Gastroesophageal sphincter (tissue), 4 donors: ENCODE measurements around the gene ALDH16A1. TPM values are rescaled to one million over a fixed set of nuclear protein-coding genes. Genes with fewer than 3 reads are reported as not detected.

Source experiments
- ATAC-seq: fragments of 150-250 bp; one replicate; pipeline ENCODE4 v1.9.1; 2016; ENCODE audit warnings: mild to moderate bottlenecking, moderate library complexity
- H3K27ac ChIP-seq, 4 donors: fragments of 200-600 bp; sonication (generic) in 3 of 4; 1 replicate in 3 of 4; 2 replicates in 1 of 4; pipeline ENCODE4 v1.5.1; 2016 to 2019
- H3K27me3 ChIP-seq: fragments of 200-600 bp; sonication (generic); one replicate; pipeline ENCODE4 v1.5.1; 2019
- H3K36me3 ChIP-seq, 2 donors: fragments of 200-600 bp; sonication (generic); one replicate each; pipeline ENCODE4 v1.5.1; 2019; ENCODE audit warnings: control low read depth in 1 of 2
- H3K4me1 ChIP-seq, 3 donors: fragments of 200-600 bp; sonication (generic); 1 replicate in 2 of 3; 2 replicates in 1 of 3; pipeline ENCODE4 v1.5.1; 2016 to 2019; ENCODE audit warnings: control low read depth in 2 of 3
- H3K4me3 ChIP-seq, 2 donors: fragments of 200-600 bp; sonication (generic); one replicate each; pipeline ENCODE4 v1.5.1; 2019; ENCODE audit warnings: mild to moderate bottlenecking in 1 of 2, moderate library complexity in 1 of 2
- H3K9me3 ChIP-seq, 3 donors: fragments of 200-600 bp; sonication (generic); one replicate each; pipeline ENCODE4 v1.5.1; 2017 to 2019; ENCODE audit warnings: control low read depth in 2 of 3
- CTCF ChIP-seq, 4 experiments: fragments of 200-600 bp in 2 of 4; fragments of 450-650 bp in 2 of 4; sonication (generic) in 1 of 4; IDR thresholded peaks; one replicate each; pipeline ENCODE4 v1.5.1; 2017 to 2019; ENCODE audit warnings: antibody characterized with exemption in 4 of 4, mild to moderate bottlenecking in 2 of 4, moderate library complexity in 2 of 4
- EP300 ChIP-seq: sonication (generic); formaldehyde crosslinking; IDR thresholded peaks from one replicate; pipeline ENCODE4 v1.6.1; 2017; ENCODE audit warnings: antibody characterized with exemption, mild to moderate bottlenecking
- POLR2A ChIP-seq, 2 donors: fragments of 450-650 bp; IDR thresholded peaks; one replicate each; pipeline ENCODE4 v1.6.1; 2017; ENCODE audit warnings: antibody characterized with exemption in 2 of 2, mild to moderate bottlenecking in 2 of 2, moderate library complexity in 1 of 2
- POLR2AphosphoS5 ChIP-seq: sonication (generic); formaldehyde crosslinking; IDR thresholded peaks from one replicate; pipeline ENCODE4 v1.6.1; 2017; ENCODE audit warnings: antibody characterized with exemption
- WGBS, 2 donors: methylation state at CpG; one replicate each; pipeline ENCODE4 v1.1.5; 2018; ENCODE audit warnings: low coverage in 1 of 2; 5-methylcytosine and 5-hydroxymethylcytosine counted together
- total RNA-seq, 4 donors: library from RNA; depleted of rRNA; stranded (reverse); fragments of >200 nt; gene quantifications; one replicate each; pipeline ENCODE4 v1.1.0, GENCODE V29; 2016

ALDH16A1 gene
- total RNA-seq, 4 donors from 2014 or later = 11.8 to 34.4 (median 22.2) TPM

- TF ChIP-seq POLR2A (IDR thresholded peaks at IDR 0.05) (no peak), CTCF (IDR thresholded peaks at IDR 0.05) (no peak), EP300 (no peak), POLR2AphosphoS5 (no peak)
- Histone ChIP-seq H3K36me3 (no peaks in the 10 kb centered on the region), H3K27ac (no peak overlapping the region), H3K4me1 (no peaks in the 10 kb centered on the region), H3K4me3 (no peak overlapping the region), H3K9me3 (no peaks in the 10 kb centered on the region), H3K27me3 (peaks cover 67% of the 10 kb centered on the region)
- WGBS, 2 donors = 88 to 90% methylated on average over 2 to 3 of the region's 3 CpGs
- no peak for ATAC-seq
Observed at GRCh38 chr19:49414256-49414655, 38.8 kb upstream of the ALDH16A1 start.

- no peak overlapping the region for H3K4me3 ChIP-seq
- peaks cover 71% of the 10 kb centered on the region for H3K27me3 ChIP-seq
- no peak for ATAC-seq
- H3K36me3 ChIP-seq = no peaks in the 10 kb centered on the region
- no peak overlapping the region for H3K27ac ChIP-seq
- H3K9me3 ChIP-seq = no peaks in the 10 kb centered on the region
- 80% methylated on average over 1 of the region's 15 CpGs; no CpG with 5 or more reads in 1 of the 2 donors for WGBS, 2 donors
- TF ChIP-seq CTCF (IDR thresholded peaks at IDR 0.05) = no peak
- TF ChIP-seq EP300 = no peak
- no peak for TF ChIP-seq POLR2AphosphoS5
- no peak for TF ChIP-seq POLR2A (IDR thresholded peaks at IDR 0.05)
- H3K4me1 ChIP-seq = no peaks in the 10 kb centered on the region
Observed at GRCh38 chr19:49415102-49415809, 37.8 kb upstream of the ALDH16A1 start.

GRCh38 chr19:49415810-49416200 lies 37.2 kb upstream of the ALDH16A1 start:
- H3K36me3 ChIP-seq = no peaks in the 10 kb centered on the region
- H3K4me1 ChIP-seq = peaks cover 0 to 3% (median 0%) of the 10 kb centered on the region in 3 donors
- no peak overlapping the region for H3K27ac ChIP-seq
- no peak overlapping the region for H3K4me3 ChIP-seq
- WGBS, 2 donors = 71 to 83% methylated on average over 1 to 2 of the region's 2 CpGs
- H3K9me3 ChIP-seq = no peaks in the 10 kb centered on the region
- TF ChIP-seq CTCF (IDR thresholded peaks at IDR 0.05) (no peak), POLR2AphosphoS5 (no peak), POLR2A (IDR thresholded peaks at IDR 0.05) (no peak), EP300 (no peak)
- no peak for ATAC-seq
- peaks cover 77% of the 10 kb centered on the region for H3K27me3 ChIP-seq

- no peak overlapping the region for H3K27ac ChIP-seq
- H3K27me3 ChIP-seq = peaks cover 90% of the 10 kb centered on the region
- no peak overlapping the region for H3K4me3 ChIP-seq
- TF ChIP-seq POLR2A (IDR thresholded peaks at IDR 0.05) (no peak), CTCF (IDR thresholded peaks at IDR 0.05) (no peak), EP300 (no peak), POLR2AphosphoS5 (no peak)
- 50% methylated on average over 1 of the region's 7 CpGs; no CpG with 5 or more reads in 1 of the 2 donors for WGBS, 2 donors
- no peaks in the 10 kb centered on the region for H3K9me3 ChIP-seq
- H3K36me3 ChIP-seq = no peaks in the 10 kb centered on the region
- H3K4me1 ChIP-seq = peaks cover 0 to 16% (median 9%) of the 10 kb centered on the region in 3 donors
- no peak for ATAC-seq
Observed at GRCh38 chr19:49417088-49417487, 35.9 kb upstream of the ALDH16A1 start.

- Histone ChIP-seq H3K4me3 (no peak overlapping the region), H3K27me3 (peaks cover 97% of the 10 kb centered on the region), H3K4me1 (peaks cover 0 to 30% (median 23%) of the 10 kb centered on the region in 3 donors), H3K27ac (no peak overlapping the region), H3K9me3 (no peaks in the 10 kb centered on the region), H3K36me3 (no peaks in the 10 kb centered on the region)
- TF ChIP-seq EP300 = no peak
- TF ChIP-seq POLR2AphosphoS5 = no peak
- no peak for TF ChIP-seq POLR2A (IDR thresholded peaks at IDR 0.05)
- TF ChIP-seq CTCF (IDR thresholded peaks at IDR 0.05) = no peak
- WGBS, 2 donors = 72 to 91% methylated on average over 4 to 5 of the region's 5 CpGs
- no peak for ATAC-seq
Observed at GRCh38 chr19:49418511-49418910, 34.5 kb upstream of the ALDH16A1 start.
